Measurements from ENCODE around the gene CACNB4. TPM values are rescaled to one million over a fixed set of nuclear protein-coding genes. Genes with fewer than 3 reads are reported as not detected.
"Not testable (repeated sequence)": the region's sequence is repeated elsewhere in the genome, so short reads cannot be mapped to it uniquely, and the experiment has no call there.

The CACNB4 gene
- total RNA-seq, 1 donor from 2014 or later, result 13.7 TPM

GRCh38 chr2:152019732-152020131 is 79.1 kb downstream of the CACNB4 start:
- no peak for DNase-seq

- peak; percentile 18 for DNase-seq
These were observed 82.4 kb downstream of the CACNB4 start for GRCh38 chr2:152016181-152017120.

GRCh38 chr2:152015552-152015951 is 83.3 kb downstream of the CACNB4 start:
- DNase-seq, result peak; percentile 41

GRCh38 chr2:152012697-152013096 is 86.1 kb downstream of the CACNB4 start:
- DNase-seq, result no peak

GRCh38 chr2:152011724-152012123 is 87.1 kb downstream of the CACNB4 start:
- no peak for DNase-seq

- no peak for DNase-seq
These were observed 93.2 kb downstream of the CACNB4 start for GRCh38 chr2:152005607-152006006.

- DNase-seq, result peak; percentile 75
These were observed 95.6 kb downstream of the CACNB4 start for GRCh38 chr2:152003283-152003682.

GRCh38 chr2:151999053-151999452 is 99.8 kb downstream of the CACNB4 start:
- DNase-seq, result peak; percentile 65

- no peak for DNase-seq
These were observed 102.4 kb downstream of the CACNB4 start for GRCh38 chr2:151996243-151997003.

GRCh38 chr2:151995161-151995557 is 103.7 kb downstream of the CACNB4 start:
- DNase-seq, result no peak

- not testable (repeated sequence) for DNase-seq
These were observed 104.7 kb downstream of the CACNB4 start for GRCh38 chr2:151994178-151994577.

GRCh38 chr2:151991010-151991409 is 107.8 kb downstream of the CACNB4 start:
- DNase-seq, result no peak

GRCh38 chr2:151989378-151989777 is 109.5 kb downstream of the CACNB4 start:
- DNase-seq, result no peak

- no peak for DNase-seq
These were observed 111.4 kb downstream of the CACNB4 start for GRCh38 chr2:151987484-151987883.

GRCh38 chr2:151984424-151985083 is 114.3 kb downstream of the CACNB4 start:
- no peak for DNase-seq

GRCh38 chr2:151983221-151983620 is 115.6 kb downstream of the CACNB4 start:
- DNase-seq, result peak; percentile 30

- no peak for DNase-seq
These were observed 117.0 kb downstream of the CACNB4 start for GRCh38 chr2:151981886-151982285.

- DNase-seq, result no peak
These were observed 119.2 kb downstream of the CACNB4 start for GRCh38 chr2:151979694-151980093.

- no peak for DNase-seq
These were observed 120.1 kb downstream of the CACNB4 start for GRCh38 chr2:151978709-151979108.

- DNase-seq, result no peak
These were observed 121.2 kb downstream of the CACNB4 start for GRCh38 chr2:151977631-151978030.

GRCh38 chr2:151976945-151977353 is 121.9 kb downstream of the CACNB4 start:
- no peak for DNase-seq

Measured in tongue (tissue), 2 donors.